WTC11 (cell line): Measurements from ENCODE around the gene PITPNC1. TPM values are rescaled to one million over a fixed set of nuclear protein-coding genes. Genes with fewer than 3 reads are reported as not detected.

Experiments used
- ATAC-seq: fragments of 200-7000 bp; cut with Tn5 transposase; 2 replicates; pipeline ENCODE4 v1.10.0; 2021; ENCODE audit warnings: mild to moderate bottlenecking, moderate library complexity
- CTCF ChIA-PET: fragments of 300-600 bp; sonication (Branson Sonifier 250); formaldehyde crosslinking; loops from one replicate; lab custom pipeline; 2021; ENCODE audit warnings: antibody characterized with exemption; lab: Charles Lee
- POLR2A ChIA-PET: fragments of 350-600 bp; sonication (Branson Sonifier 250); formaldehyde crosslinking; loops from one replicate; lab custom pipeline; 2021; ENCODE audit warnings: antibody characterized with exemption; lab: Charles Lee
- DNase-seq: peaks from one replicate; pipeline ENCODE4 v3.0.0; 2021; ENCODE audit warnings: low spot score
- H3K27ac Mint-ChIP-seq: 2 replicates; pipeline ENCODE4 v1.8.0; 2021; ENCODE audit warnings: mixed read lengths
- H3K27me3 Mint-ChIP-seq: 2 replicates; pipeline ENCODE4 v1.8.0; 2021; ENCODE audit warnings: low read depth, mild to moderate bottlenecking, moderate library complexity, mixed read lengths
- H3K36me3 Mint-ChIP-seq: 2 replicates; pipeline ENCODE4 v1.8.0; 2021; ENCODE audit warnings: mixed read lengths
- H3K4me1 Mint-ChIP-seq: 2 replicates; pipeline ENCODE4 v1.8.0; 2022; ENCODE audit warnings: mixed read lengths
- H3K4me3 Mint-ChIP-seq: 2 replicates; pipeline ENCODE4 v1.8.0; 2021; ENCODE audit warnings: mild to moderate bottlenecking, moderate library complexity, mixed read lengths
- H3K9me3 Mint-ChIP-seq: 2 replicates; pipeline ENCODE4 v1.8.0; 2021; ENCODE audit warnings: mixed read lengths
- CREB1 ChIP-seq: sonication (generic); formaldehyde crosslinking; IDR thresholded peaks from 2 replicates; pipeline ENCODE4 v1.8.0; 2023; ENCODE audit warnings: mild to moderate bottlenecking, missing genetic modification reagents
- CTCF ChIP-seq: fragments of 200-600 bp; IDR thresholded peaks from 2 replicates; pipeline ENCODE4 v1.8.0; 2022; ENCODE audit warnings: antibody characterized with exemption
- ELF4 ChIP-seq: sonication (generic); formaldehyde crosslinking; IDR thresholded peaks from 2 replicates; pipeline ENCODE4 v1.8.1; 2022; ENCODE audit warnings: low read depth, mild to moderate bottlenecking, moderate library complexity, missing genetic modification reagents
- GRHL2 ChIP-seq: fragments of 250-450 bp; sonication (Bioruptor Pico); IDR thresholded peaks from 2 replicates; pipeline ENCODE4 v1.8.0; 2022; ENCODE audit warnings: mild to moderate bottlenecking, moderate library complexity; ENCODE audit not compliant: insufficient replicate concordance, severe bottlenecking
- GTF2I ChIP-seq: fragments of 250-450 bp; sonication (Bioruptor Pico); conservative IDR thresholded peaks from 2 replicates; pipeline ENCODE4 v1.4.0; 2021; ENCODE audit warnings: mild to moderate bottlenecking
- NFE2L1 ChIP-seq: sonication (generic); formaldehyde crosslinking; IDR thresholded peaks from 2 replicates; pipeline ENCODE4 v1.8.1; 2023; ENCODE audit warnings: missing genetic modification reagents
- RORB ChIP-seq: fragments of 250-450 bp; sonication (Bioruptor Pico); IDR thresholded peaks from 2 replicates; pipeline ENCODE4 v1.9.0; 2021; ENCODE audit warnings: mild to moderate bottlenecking
- SMAD3 ChIP-seq: sonication (generic); formaldehyde crosslinking; IDR thresholded peaks from 2 replicates; pipeline ENCODE4 v1.8.0; 2022; ENCODE audit warnings: missing genetic modification reagents, mild to moderate bottlenecking, borderline replicate concordance
- SMAD4 ChIP-seq: sonication (generic); formaldehyde crosslinking; IDR thresholded peaks from 2 replicates; pipeline ENCODE4 v1.8.0; 2022; ENCODE audit warnings: mild to moderate bottlenecking, missing genetic modification reagents
- SOX15 ChIP-seq: fragments of 250-450 bp; sonication (Bioruptor Pico); IDR thresholded peaks from 2 replicates; pipeline ENCODE4 v1.9.0; 2021; ENCODE audit warnings: mild to moderate bottlenecking
- STAT6 ChIP-seq: sonication (generic); formaldehyde crosslinking; conservative IDR thresholded peaks from 2 replicates; pipeline ENCODE4 v1.8.1; 2023; ENCODE audit warnings: mild to moderate bottlenecking, low read depth, missing genetic modification reagents, moderate library complexity
- TEAD1 ChIP-seq: sonication (generic); formaldehyde crosslinking; IDR thresholded peaks from 2 replicates; pipeline ENCODE4 v1.8.0; 2022; ENCODE audit warnings: mild to moderate bottlenecking, missing genetic modification reagents
- ZNF121 ChIP-seq: sonication (generic); formaldehyde crosslinking; IDR thresholded peaks from 2 replicates; pipeline ENCODE4 v1.8.0; 2023; ENCODE audit warnings: missing genetic modification reagents
- ZNF416 ChIP-seq: fragments of 250-450 bp; sonication (Bioruptor Pico); IDR thresholded peaks from 2 replicates; pipeline ENCODE4 v1.9.0; 2021; ENCODE audit warnings: mild to moderate bottlenecking, inconsistent platforms
- total RNA-seq: library from RNA; stranded (reverse); gene quantifications from 3 replicates; pipeline ENCODE4 v1.2.3, GENCODE V29; 2021
- TF ChIP-seq, protein P1 (sequence below): fragments of 250-450 bp; sonication (Bioruptor Pico); IDR thresholded peaks from 2 replicates; pipeline ENCODE4 v1.9.0; 2021; ENCODE audit warnings: mild to moderate bottlenecking, borderline replicate concordance
- TF ChIP-seq, protein P2 (sequence below): sonication (generic); formaldehyde crosslinking; IDR thresholded peaks from 2 replicates; pipeline ENCODE4 v1.8.0; 2022; ENCODE audit warnings: mild to moderate bottlenecking, missing genetic modification reagents
- TF ChIP-seq, protein P3 (sequence below): sonication (generic); formaldehyde crosslinking; IDR thresholded peaks from 2 replicates; pipeline ENCODE4 v1.8.0; 2022; ENCODE audit warnings: mild to moderate bottlenecking, missing genetic modification reagents
- TF ChIP-seq, protein P4 (sequence below): sonication (generic); formaldehyde crosslinking; IDR thresholded peaks from 2 replicates; pipeline ENCODE4 v1.8.0; 2022; ENCODE audit warnings: mild to moderate bottlenecking, missing genetic modification reagents
- TF ChIP-seq, protein P5 (sequence below): sonication (generic); formaldehyde crosslinking; IDR thresholded peaks from 2 replicates; pipeline ENCODE4 v1.8.1; 2023; ENCODE audit warnings: mild to moderate bottlenecking, moderate library complexity, missing genetic modification reagents

PITPNC1 gene
- total RNA-seq, 1 experiment from 2014 or later, result 39.8 TPM

- TF ChIP-seq, protein P1, sequence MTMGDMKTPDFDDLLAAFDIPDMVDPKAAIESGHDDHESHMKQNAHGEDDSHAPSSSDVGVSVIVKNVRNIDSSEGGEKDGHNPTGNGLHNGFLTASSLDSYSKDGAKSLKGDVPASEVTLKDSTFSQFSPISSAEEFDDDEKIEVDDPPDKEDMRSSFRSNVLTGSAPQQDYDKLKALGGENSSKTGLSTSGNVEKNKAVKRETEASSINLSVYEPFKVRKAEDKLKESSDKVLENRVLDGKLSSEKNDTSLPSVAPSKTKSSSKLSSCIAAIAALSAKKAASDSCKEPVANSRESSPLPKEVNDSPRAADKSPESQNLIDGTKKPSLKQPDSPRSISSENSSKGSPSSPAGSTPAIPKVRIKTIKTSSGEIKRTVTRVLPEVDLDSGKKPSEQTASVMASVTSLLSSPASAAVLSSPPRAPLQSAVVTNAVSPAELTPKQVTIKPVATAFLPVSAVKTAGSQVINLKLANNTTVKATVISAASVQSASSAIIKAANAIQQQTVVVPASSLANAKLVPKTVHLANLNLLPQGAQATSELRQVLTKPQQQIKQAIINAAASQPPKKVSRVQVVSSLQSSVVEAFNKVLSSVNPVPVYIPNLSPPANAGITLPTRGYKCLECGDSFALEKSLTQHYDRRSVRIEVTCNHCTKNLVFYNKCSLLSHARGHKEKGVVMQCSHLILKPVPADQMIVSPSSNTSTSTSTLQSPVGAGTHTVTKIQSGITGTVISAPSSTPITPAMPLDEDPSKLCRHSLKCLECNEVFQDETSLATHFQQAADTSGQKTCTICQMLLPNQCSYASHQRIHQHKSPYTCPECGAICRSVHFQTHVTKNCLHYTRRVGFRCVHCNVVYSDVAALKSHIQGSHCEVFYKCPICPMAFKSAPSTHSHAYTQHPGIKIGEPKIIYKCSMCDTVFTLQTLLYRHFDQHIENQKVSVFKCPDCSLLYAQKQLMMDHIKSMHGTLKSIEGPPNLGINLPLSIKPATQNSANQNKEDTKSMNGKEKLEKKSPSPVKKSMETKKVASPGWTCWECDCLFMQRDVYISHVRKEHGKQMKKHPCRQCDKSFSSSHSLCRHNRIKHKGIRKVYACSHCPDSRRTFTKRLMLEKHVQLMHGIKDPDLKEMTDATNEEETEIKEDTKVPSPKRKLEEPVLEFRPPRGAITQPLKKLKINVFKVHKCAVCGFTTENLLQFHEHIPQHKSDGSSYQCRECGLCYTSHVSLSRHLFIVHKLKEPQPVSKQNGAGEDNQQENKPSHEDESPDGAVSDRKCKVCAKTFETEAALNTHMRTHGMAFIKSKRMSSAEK, result no peak
- TF ChIP-seq SOX15, result no peak
- no peak for TF ChIP-seq CREB1
- no peak for TF ChIP-seq ELF4
- no peak for TF ChIP-seq GRHL2 (CRISPR knock-in tag)
- no peak for TF ChIP-seq SMAD3
- TF ChIP-seq GTF2I (CRISPR knock-in tag), result no peak
Observed at GRCh38 chr17:67663457-67663856, 286.4 kb downstream of the PITPNC1 start (continued).

DNA sequence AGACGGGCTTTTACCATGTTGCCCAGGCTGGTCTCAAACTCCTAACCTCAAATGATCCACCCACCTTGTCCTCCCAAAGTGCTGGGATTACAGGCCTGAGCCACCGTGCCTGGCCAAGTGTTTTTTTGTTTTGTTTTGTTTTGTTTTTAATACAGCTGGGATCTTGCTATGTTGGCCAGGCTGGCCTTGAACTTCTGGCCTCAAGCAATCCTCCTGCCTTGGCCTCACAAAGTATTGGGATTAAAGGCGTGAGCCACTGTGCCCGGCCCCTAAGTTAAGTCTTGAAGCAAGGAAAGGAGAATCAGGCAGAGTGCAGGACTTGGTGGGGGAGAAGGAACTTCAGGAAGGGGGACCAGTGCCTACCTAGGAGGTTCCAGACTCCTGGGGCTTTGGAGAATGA is 288.9 kb downstream of the PITPNC1 start:
- POLR2A ChIA-PET, result interaction anchor here (0.9 kb wide), 1 partner anchor 51 kb away, joined by 3 read pairs; no protein-coding TSS in a partner anchor
- Mint-ChIP-seq H3K36me3 (peaks cover 20% of the 10 kb centered on the region), H3K4me1 (no peaks in the 10 kb centered on the region), H3K27me3 (no peaks in the 10 kb centered on the region), H3K4me3 (no peak overlapping the region), H3K27ac (no peak overlapping the region), H3K9me3 (peaks cover 19% of the 10 kb centered on the region)
- CTCF ChIA-PET, result interaction anchor here (0.9 kb wide), 1 partner anchor 16 kb away, joined by 3 read pairs; no protein-coding TSS in a partner anchor
- ATAC-seq (no peak), DNase-seq (no peak)
- TF ChIP-seq, protein P2, sequence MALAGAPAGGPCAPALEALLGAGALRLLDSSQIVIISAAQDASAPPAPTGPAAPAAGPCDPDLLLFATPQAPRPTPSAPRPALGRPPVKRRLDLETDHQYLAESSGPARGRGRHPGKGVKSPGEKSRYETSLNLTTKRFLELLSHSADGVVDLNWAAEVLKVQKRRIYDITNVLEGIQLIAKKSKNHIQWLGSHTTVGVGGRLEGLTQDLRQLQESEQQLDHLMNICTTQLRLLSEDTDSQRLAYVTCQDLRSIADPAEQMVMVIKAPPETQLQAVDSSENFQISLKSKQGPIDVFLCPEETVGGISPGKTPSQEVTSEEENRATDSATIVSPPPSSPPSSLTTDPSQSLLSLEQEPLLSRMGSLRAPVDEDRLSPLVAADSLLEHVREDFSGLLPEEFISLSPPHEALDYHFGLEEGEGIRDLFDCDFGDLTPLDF (CRISPR knock-in tag), result no peak
- peak; percentile 64; the same call in 1 of the 2 replicates for TF ChIP-seq ZNF121 (CRISPR knock-in tag)

DNA sequence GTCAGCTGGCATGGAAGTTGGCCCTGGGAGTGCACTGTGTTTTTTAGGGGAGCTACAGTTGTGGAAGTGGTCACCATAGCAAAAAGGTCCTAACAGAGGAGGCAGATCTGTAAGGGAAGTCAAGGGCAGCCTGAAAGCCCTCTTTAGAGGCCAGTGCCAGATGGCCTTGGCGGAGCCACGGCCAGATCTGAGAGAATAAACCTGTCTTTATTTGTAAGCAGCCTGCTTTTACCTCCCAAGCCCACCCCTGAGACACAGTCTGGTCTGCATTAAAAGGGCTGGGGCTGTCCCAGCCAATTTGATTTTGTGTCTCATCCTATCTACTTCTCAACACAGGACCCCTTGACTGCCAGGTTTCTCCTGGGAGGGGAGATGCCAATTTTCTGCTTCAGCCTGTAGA is 289.6 kb downstream of the PITPNC1 start:
- Mint-ChIP-seq H3K4me1 (no peaks in the 10 kb centered on the region), H3K9me3 (peaks cover 13% of the 10 kb centered on the region), H3K27me3 (no peaks in the 10 kb centered on the region), H3K36me3 (peaks cover 14% of the 10 kb centered on the region), H3K27ac (no peak overlapping the region), H3K4me3 (no peak overlapping the region)
- ChIA-PET CTCF (interaction anchor here (0.9 kb wide), 1 partner anchor 17 kb away, joined by 3 read pairs; no protein-coding TSS in a partner anchor), POLR2A (interaction anchor here (0.7 kb wide), 1 partner anchor 613 kb away, joined by 4 read pairs; no protein-coding TSS in a partner anchor)
- DNase-seq, result no peak
- TF ChIP-seq, protein P3, sequence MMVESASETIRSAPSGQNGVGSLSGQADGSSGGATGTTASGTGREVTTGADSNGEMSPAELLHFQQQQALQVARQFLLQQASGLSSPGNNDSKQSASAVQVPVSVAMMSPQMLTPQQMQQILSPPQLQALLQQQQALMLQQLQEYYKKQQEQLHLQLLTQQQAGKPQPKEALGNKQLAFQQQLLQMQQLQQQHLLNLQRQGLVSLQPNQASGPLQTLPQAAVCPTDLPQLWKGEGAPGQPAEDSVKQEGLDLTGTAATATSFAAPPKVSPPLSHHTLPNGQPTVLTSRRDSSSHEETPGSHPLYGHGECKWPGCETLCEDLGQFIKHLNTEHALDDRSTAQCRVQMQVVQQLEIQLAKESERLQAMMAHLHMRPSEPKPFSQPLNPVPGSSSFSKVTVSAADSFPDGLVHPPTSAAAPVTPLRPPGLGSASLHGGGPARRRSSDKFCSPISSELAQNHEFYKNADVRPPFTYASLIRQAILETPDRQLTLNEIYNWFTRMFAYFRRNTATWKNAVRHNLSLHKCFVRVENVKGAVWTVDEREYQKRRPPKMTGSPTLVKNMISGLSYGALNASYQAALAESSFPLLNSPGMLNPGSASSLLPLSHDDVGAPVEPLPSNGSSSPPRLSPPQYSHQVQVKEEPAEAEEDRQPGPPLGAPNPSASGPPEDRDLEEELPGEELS (CRISPR knock-in tag), result no peak
- TF ChIP-seq RORB (CRISPR knock-in tag) (no peak), NFE2L1 (CRISPR knock-in tag) (no peak), CTCF (no peak), TEAD1 (no peak), STAT6 (CRISPR knock-in tag) (no peak), ZNF416 (no peak), SMAD4 (CRISPR knock-in tag) (no peak)
- TF ChIP-seq, protein P4, sequence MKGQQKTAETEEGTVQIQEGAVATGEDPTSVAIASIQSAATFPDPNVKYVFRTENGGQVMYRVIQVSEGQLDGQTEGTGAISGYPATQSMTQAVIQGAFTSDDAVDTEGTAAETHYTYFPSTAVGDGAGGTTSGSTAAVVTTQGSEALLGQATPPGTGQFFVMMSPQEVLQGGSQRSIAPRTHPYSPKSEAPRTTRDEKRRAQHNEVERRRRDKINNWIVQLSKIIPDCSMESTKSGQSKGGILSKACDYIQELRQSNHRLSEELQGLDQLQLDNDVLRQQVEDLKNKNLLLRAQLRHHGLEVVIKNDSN (CRISPR knock-in tag), result no peak
- TF ChIP-seq, protein P5, sequence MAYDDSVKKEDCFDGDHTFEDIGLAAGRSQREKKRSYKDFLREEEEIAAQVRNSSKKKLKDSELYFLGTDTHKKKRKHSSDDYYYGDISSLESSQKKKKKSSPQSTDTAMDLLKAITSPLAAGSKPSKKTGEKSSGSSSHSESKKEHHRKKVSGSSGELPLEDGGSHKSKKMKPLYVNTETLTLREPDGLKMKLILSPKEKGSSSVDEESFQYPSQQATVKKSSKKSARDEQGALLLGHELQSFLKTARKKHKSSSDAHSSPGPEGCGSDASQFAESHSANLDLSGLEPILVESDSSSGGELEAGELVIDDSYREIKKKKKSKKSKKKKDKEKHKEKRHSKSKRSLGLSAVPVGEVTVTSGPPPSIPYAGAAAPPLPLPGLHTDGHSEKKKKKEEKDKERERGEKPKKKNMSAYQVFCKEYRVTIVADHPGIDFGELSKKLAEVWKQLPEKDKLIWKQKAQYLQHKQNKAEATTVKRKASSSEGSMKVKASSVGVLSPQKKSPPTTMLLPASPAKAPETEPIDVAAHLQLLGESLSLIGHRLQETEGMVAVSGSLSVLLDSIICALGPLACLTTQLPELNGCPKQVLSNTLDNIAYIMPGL (CRISPR knock-in tag), result no peak
- no peak for ATAC-seq
